H9 (cell line): ENCODE measurements around the gene KCTD7. TPM values are rescaled to one million over a fixed set of nuclear protein-coding genes. Genes with fewer than 3 reads are reported as not detected.
A peak's percentile ranks its signal among the peaks of the same experiment; 100 is the strongest.
"Not testable (repeated sequence)": the region's sequence is repeated elsewhere in the genome, so short reads cannot be mapped to it uniquely, and the experiment has no call there.

ENCODE experiments used
- DNase-seq: peaks from one replicate; pipeline ENCODE4 v3.0.0-alpha.2; 2017
- H2AFZ ChIP-seq: one replicate; pipeline ENCODE4 v1.6.1; 2013; ENCODE audit warnings: mild to moderate bottlenecking, low read length, control low read depth, moderate library complexity
- H2AK5ac ChIP-seq: 2 replicates; pipeline ENCODE4 v1.6.1; 2013; ENCODE audit warnings: low read length, control low read depth, mixed read lengths; ENCODE audit not compliant: insufficient read length
- H2BK120ac ChIP-seq: one replicate; pipeline ENCODE4 v1.6.1; 2013; ENCODE audit warnings: low read depth, mild to moderate bottlenecking, low read length, control low read depth, inconsistent platforms; ENCODE audit not compliant: poor library complexity, severe bottlenecking
- H2BK12ac ChIP-seq: 2 replicates; pipeline ENCODE4 v1.6.1; 2013; ENCODE audit warnings: low read length, control low read depth, mixed read lengths, low read depth; ENCODE audit not compliant: insufficient read length
- H2BK15ac ChIP-seq: 2 replicates; pipeline ENCODE4 v1.6.1; 2013; ENCODE audit warnings: low read depth, low read length, control low read depth
- H2BK20ac ChIP-seq: one replicate; pipeline ENCODE4 v1.6.1; 2013; ENCODE audit warnings: low read depth, mild to moderate bottlenecking, low read length, control low read depth, inconsistent platforms; ENCODE audit not compliant: poor library complexity, severe bottlenecking
- H2BK5ac ChIP-seq: 2 replicates; pipeline ENCODE4 v1.6.1; 2013; ENCODE audit warnings: low read length, control low read depth, mixed read lengths; ENCODE audit not compliant: insufficient read length
- H3K14ac ChIP-seq: 2 replicates; pipeline ENCODE4 v1.6.1; 2013; ENCODE audit warnings: low read length, control low read depth; ENCODE audit not compliant: insufficient read depth
- H3K18ac ChIP-seq: 2 replicates; pipeline ENCODE4 v1.6.1; 2013; ENCODE audit warnings: low read depth, mild to moderate bottlenecking, mixed read lengths, low read length, control low read depth; ENCODE audit not compliant: insufficient read length
- H3K23ac ChIP-seq: 2 replicates; pipeline ENCODE4 v1.6.1; 2013; ENCODE audit warnings: low read length, control low read depth, mixed read lengths, low read depth; ENCODE audit not compliant: insufficient read length
- H3K23me2 ChIP-seq: 2 replicates; pipeline ENCODE4 v1.6.1; 2013; ENCODE audit warnings: low read depth, mild to moderate bottlenecking, mixed read lengths, low read length, control low read depth; ENCODE audit not compliant: insufficient read length, poor library complexity, severe bottlenecking
- H3K27ac ChIP-seq: 2 replicates; pipeline ENCODE4 v1.5.1; 2013; ENCODE audit warnings: low read length, control low read depth, mixed read lengths, low read depth; ENCODE audit not compliant: insufficient read length
- H3K27me3 ChIP-seq: 2 replicates; pipeline ENCODE4 v1.6.1; 2013; ENCODE audit warnings: low read length, control low read depth, inconsistent platforms; ENCODE audit not compliant: insufficient read depth
- H3K4ac ChIP-seq: 2 replicates; pipeline ENCODE4 v1.6.1; 2013; ENCODE audit warnings: low read depth, mild to moderate bottlenecking, control low read depth, inconsistent platforms, low read length, moderate library complexity
- H3K4me1 ChIP-seq: 2 replicates; pipeline ENCODE4 v1.6.1; 2013; ENCODE audit warnings: low read length, control low read depth, inconsistent platforms; ENCODE audit not compliant: insufficient read depth
- H3K4me2 ChIP-seq: 2 replicates; pipeline ENCODE4 v1.6.1; 2013; ENCODE audit warnings: low read length, control low read depth, mixed read lengths; ENCODE audit not compliant: insufficient read length, insufficient read depth
- H3K56ac ChIP-seq: 2 replicates; pipeline ENCODE4 v1.6.1; 2013; ENCODE audit warnings: low read depth, mild to moderate bottlenecking, mixed read lengths, low read length, control low read depth; ENCODE audit not compliant: insufficient read length
- H3K79me1 ChIP-seq: 2 replicates; pipeline ENCODE4 v1.6.1; 2013; ENCODE audit warnings: low read depth, mild to moderate bottlenecking, moderate library complexity, low read length, control low read depth, inconsistent platforms; ENCODE audit not compliant: insufficient read depth, poor library complexity, severe bottlenecking
- H3K79me2 ChIP-seq: 2 replicates; pipeline ENCODE4 v1.6.1; 2013; ENCODE audit warnings: low read length, control low read depth, inconsistent platforms; ENCODE audit not compliant: insufficient read depth
- H3K9ac ChIP-seq: 2 replicates; pipeline ENCODE4 v1.6.1; 2013; ENCODE audit warnings: low read length, control low read depth, mixed read lengths; ENCODE audit not compliant: insufficient read length; ENCODE audit errors: extremely low read depth
- H3K9me3 ChIP-seq: one replicate; pipeline ENCODE4 v1.6.1; 2013; ENCODE audit warnings: low read depth, low read length, inconsistent platforms; ENCODE audit not compliant: control insufficient read depth
- H3T11ph ChIP-seq: one replicate; pipeline ENCODE4 v1.6.1; 2013; ENCODE audit warnings: mild to moderate bottlenecking, low read length, control low read depth, inconsistent platforms
- H4K20me1 ChIP-seq: one replicate; pipeline ENCODE4 v1.6.1; 2013; ENCODE audit not compliant: control insufficient read depth, insufficient read length, insufficient read depth
- H4K5ac ChIP-seq: 2 replicates; pipeline ENCODE4 v1.6.1; 2013; ENCODE audit warnings: low read depth, mild to moderate bottlenecking, mixed read lengths, low read length, control low read depth; ENCODE audit not compliant: insufficient read length
- H4K8ac ChIP-seq: replicated peaks from 2 replicates; pipeline ENCODE4 v1.6.1; 2013; ENCODE audit warnings: low read length, control low read depth, mixed read lengths, low read depth; ENCODE audit not compliant: insufficient read length
- H4K91ac ChIP-seq: 2 replicates; pipeline ENCODE4 v1.6.1; 2013; ENCODE audit warnings: low read depth, mild to moderate bottlenecking, moderate library complexity, mixed read lengths, low read length, control low read depth; ENCODE audit not compliant: insufficient read length
- H3K27ac Mint-ChIP-seq, 3 experiments: 2 replicates in 2 of 3; 3 replicates in 1 of 3; pipeline ENCODE4 v1.8.0; 2020 to 2021; ENCODE audit warnings: mixed read lengths in 3 of 3, mild to moderate bottlenecking in 1 of 3, moderate library complexity in 1 of 3
- H3K27me3 Mint-ChIP-seq: 2 replicates; pipeline ENCODE4 v1.8.0; 2021; ENCODE audit warnings: low read depth, mild to moderate bottlenecking, moderate library complexity, mixed read lengths
- H3K36me3 Mint-ChIP-seq, 3 experiments: 2 replicates in 2 of 3; 3 replicates in 1 of 3; pipeline ENCODE4 v1.8.0; 2020 to 2021; ENCODE audit warnings: low read depth in 3 of 3, mixed read lengths in 3 of 3; ENCODE audit not compliant: insufficient read depth in 1 of 3
- H3K4me1 Mint-ChIP-seq, 2 experiments: 2 replicates each; pipeline ENCODE4 v1.8.0; 2020; ENCODE audit warnings: mixed read lengths in 2 of 2
- H3K4me3 Mint-ChIP-seq, 2 experiments: 2 replicates in 1 of 2; 3 replicates in 1 of 2; pipeline ENCODE4 v1.8.0; 2020 to 2021; ENCODE audit warnings: mild to moderate bottlenecking in 2 of 2, mixed read lengths in 2 of 2, moderate library complexity in 1 of 2
- H3K9me3 Mint-ChIP-seq, 2 experiments: 2 replicates in 1 of 2; 3 replicates in 1 of 2; pipeline ENCODE4 v1.8.0; 2020; ENCODE audit warnings: mild to moderate bottlenecking in 2 of 2, mixed read lengths in 2 of 2, moderate library complexity in 1 of 2
- WGBS: extraction: QIAGEN DNeasy Blood & Tissue Kit; methylation state at CpG from one replicate; pipeline ENCODE4 v1.1.7; 2013; ENCODE audit warnings: missing lambda C conversion rate, low lambda C conversion rate, mixed read lengths; ENCODE audit not compliant: insufficient read length; ENCODE audit errors: extremely low coverage; 5-methylcytosine and 5-hydroxymethylcytosine counted together
- total RNA-seq: library from RNA; stranded (reverse); gene quantifications from 2 replicates; pipeline ENCODE4 v1.2.1, GENCODE V29; 2021

The KCTD7 gene
- total RNA-seq, 1 experiment from 2014 or later, result 8.9 TPM

- not testable (repeated sequence) for H3K4me2 ChIP-seq, H3T11ph ChIP-seq, H2BK15ac ChIP-seq, H3K18ac ChIP-seq, H3K4me1 ChIP-seq, H2AFZ ChIP-seq, H3K4me1 Mint-ChIP-seq, H3K14ac ChIP-seq, H2BK20ac ChIP-seq, H2BK120ac ChIP-seq, H2BK12ac ChIP-seq, H4K5ac ChIP-seq, H2AK5ac ChIP-seq, H3K56ac ChIP-seq, DNase-seq, H4K20me1 ChIP-seq, H3K27me3 Mint-ChIP-seq, H3K4me3 Mint-ChIP-seq, H3K9me3 Mint-ChIP-seq, H3K9ac ChIP-seq, H2BK5ac ChIP-seq, H3K27me3 ChIP-seq, H4K8ac ChIP-seq, H3K23ac ChIP-seq, H4K91ac ChIP-seq, H3K27ac ChIP-seq, H3K23me2 ChIP-seq, H3K4ac ChIP-seq, H3K9me3 ChIP-seq
- H3K79me1 ChIP-seq, result peaks cover 11% of the 10 kb centered on the region
- Mint-ChIP-seq H3K27ac (peak overlapping the region in 1 of 3 experiments; percentile 44; a peak in 1 of 7 replicates), H3K36me3 (peaks cover 22 to 38% (median 32%) of the 10 kb centered on the region in 3 experiments; a peak in 6 of 7 replicates)
- WGBS, result no CpG with 5 or more reads among the region's 4 CpGs
- H3K79me2 ChIP-seq, result peaks cover 32% of the 10 kb centered on the region; the same call in 1 of the 2 replicates
These were observed 45.7 kb upstream of the KCTD7 start for GRCh38 chr7:66582816-66583489.
